HG03571 (cell line): ENCODE results near the gene IFFO2.

Source experiments
- ATAC-seq: cut with Tn5 transposase; IDR thresholded peaks from one replicate; pipeline ENCODE4 v1.9.1; 2021; ENCODE audit not compliant: unreplicated experiment

Gene IFFO2

GRCh38 chr1:18951818-18952391 is 4.6 kb downstream of the IFFO2 start:
- ATAC-seq = peak; percentile 24

GRCh38 chr1:18951416-18951815 is 5.1 kb downstream of the IFFO2 start:
- ATAC-seq = peak; percentile 0

- ATAC-seq = no peak
Observed at GRCh38 chr1:18950401-18951026, 6.0 kb downstream of the IFFO2 start.

- ATAC-seq = no peak
Observed at GRCh38 chr1:18949686-18950400, 6.6 kb downstream of the IFFO2 start.

- ATAC-seq = no peak
Observed at GRCh38 chr1:18948913-18949685, 7.4 kb downstream of the IFFO2 start.

- ATAC-seq = no peak
Observed at GRCh38 chr1:18948048-18948912, 8.2 kb downstream of the IFFO2 start.

- ATAC-seq = no peak
Observed at GRCh38 chr1:18947570-18947969, 8.9 kb downstream of the IFFO2 start.

GRCh38 chr1:18946550-18947381 is 9.7 kb downstream of the IFFO2 start:
- ATAC-seq = no peak

- no peak for ATAC-seq
Observed at GRCh38 chr1:18945401-18945849, 11.1 kb downstream of the IFFO2 start.

- no peak for ATAC-seq
Observed at GRCh38 chr1:18944810-18945209, 11.7 kb downstream of the IFFO2 start.

- ATAC-seq = no peak
Observed at GRCh38 chr1:18943914-18944572, 12.4 kb downstream of the IFFO2 start.

- ATAC-seq = no peak
Observed at GRCh38 chr1:18943162-18943561, 13.3 kb downstream of the IFFO2 start.

- no peak for ATAC-seq
Observed at GRCh38 chr1:18942340-18942739, 14.1 kb downstream of the IFFO2 start.

- ATAC-seq = no peak
Observed at GRCh38 chr1:18941221-18942141, 15.0 kb downstream of the IFFO2 start.

- no peak for ATAC-seq
Observed at GRCh38 chr1:18940303-18941020, 16.0 kb downstream of the IFFO2 start.

GRCh38 chr1:18939398-18940302 is 16.8 kb downstream of the IFFO2 start:
- no peak for ATAC-seq

GRCh38 chr1:18938707-18939070 is 17.8 kb downstream of the IFFO2 start:
- no peak for ATAC-seq
